ENCODE measurements around the gene CCDC88C. TPM values are rescaled to one million over a fixed set of nuclear protein-coding genes. Genes with fewer than 3 reads are reported as not detected.
A peak's percentile ranks its signal among the peaks of the same experiment; 100 is the strongest.
"Not testable (repeated sequence)": the region's sequence is repeated elsewhere in the genome, so short reads cannot be mapped to it uniquely, and the experiment has no call there.

The CCDC88C gene
- total RNA-seq, 2 experiments from 2014 or later, result 206 to 209 TPM

- Mint-ChIP-seq H3K36me3 (peaks cover 55% of the 10 kb centered on the region), H3K27me3 (no peaks in the 10 kb centered on the region), H3K9me3 (no peaks in the 10 kb centered on the region), H3K4me1 (peaks cover 86% of the 10 kb centered on the region), H3K4me3 (peak overlapping the region; percentile 80), H3K27ac (peak overlapping the region; percentile 97)
- POLR2A ChIA-PET, result interaction anchor here (0.7 to 5.6 kb wide), 8 partner anchors 12 to 36 kb away, joined by 3 to 220 read pairs (median 26); partner anchors contain the start of gene GPR68
- ATAC-seq (ENCODE audit: low read depth) (no peak), DNase-seq (no peak)
Observed at GRCh38 chr14:91227183-91227628, 190.4 kb downstream of the CCDC88C start.

GRCh38 chr14:91226360-91226759 is 191.3 kb downstream of the CCDC88C start:
- not testable (repeated sequence) for DNase-seq; H3K27me3 Mint-ChIP-seq; H3K9me3 Mint-ChIP-seq; ATAC-seq (ENCODE audit: low read depth)
- POLR2A ChIA-PET, result interaction anchor here (0.8 to 5.6 kb wide), 6 partner anchors 17 to 37 kb away, joined by 3 to 220 read pairs (median 30); partner anchors contain the start of gene GPR68
- Mint-ChIP-seq H3K4me3 (peak overlapping the region; percentile 80), H3K4me1 (peaks cover 85% of the 10 kb centered on the region), H3K27ac (peak overlapping the region; percentile 97), H3K36me3 (peaks cover 57% of the 10 kb centered on the region)

- Mint-ChIP-seq H3K27ac (peak overlapping the region; percentile 97), H3K9me3 (peaks cover 3% of the 10 kb centered on the region), H3K27me3 (no peaks in the 10 kb centered on the region), H3K4me3 (no peak overlapping the region), H3K4me1 (peaks cover 83% of the 10 kb centered on the region), H3K36me3 (peaks cover 58% of the 10 kb centered on the region)
- no peak for ATAC-seq (ENCODE audit: low read depth)
- no peak for DNase-seq
- POLR2A ChIA-PET, result interaction anchor here (4.7 to 5.6 kb wide), 2 partner anchors 19 to 31 kb away, joined by 24 to 220 read pairs; partner anchors contain the start of gene GPR68
Observed at GRCh38 chr14:91225025-91225424, 192.6 kb downstream of the CCDC88C start.

GRCh38 chr14:91223028-91223783 is 194.4 kb downstream of the CCDC88C start:
- Mint-ChIP-seq H3K4me3 (no peak overlapping the region), H3K36me3 (peaks cover 62% of the 10 kb centered on the region), H3K27ac (peak overlapping the region; percentile 10), H3K4me1 (peaks cover 69% of the 10 kb centered on the region), H3K9me3 (peaks cover 3% of the 10 kb centered on the region), H3K27me3 (no peaks in the 10 kb centered on the region)
- POLR2A ChIA-PET, result interaction anchor here (1.2 to 1.5 kb wide), 3 partner anchors 23 to 29 kb away, joined by 3 to 6 read pairs (median 4); no protein-coding TSS in a partner anchor
- ATAC-seq (ENCODE audit: low read depth) (no peak), DNase-seq (no peak)

Other genes starting within 250 kb of the CCDC88C start
- gene GPR68, start 173.1 kb downstream of the CCDC88C start, total RNA-seq, result 10 to 100 TPM; 23.0 to 28.0 TPM
- gene PPP4R3A, start 92.5 kb upstream of the CCDC88C start, total RNA-seq, result 100 to 1,000 TPM; 138 to 142 TPM

Measured in activated naive CD8-positive, alpha-beta T cell treated with anti-CD3 and anti-CD28 coated beads, Interleukin-2, amount 10 ng/mL, durations not matched to agents 7 days and 5 days (primary cell).